ENCODE results near the gene SMU1. TPM values are rescaled to one million over a fixed set of nuclear protein-coding genes. Genes with fewer than 3 reads are reported as not detected.

Gene SMU1
- total and polyA plus RNA-seq, 8 donors = 1.7 to 36.2 (median 8.0) TPM

- intact Hi-C loops (cut with DNase I; ENCODE audit: low total_unique reads) = no loop called here
- WGBS, 5 donors = 34 to 49% (median 42%) methylated on average over 3 of the region's 3 CpGs
These were observed 83.8 kb downstream of the SMU1 start for GRCh38 chr9:32992595-32993238.

GRCh38 chr9:32991897-32992594, 84.4 kb downstream of the SMU1 start:
- TF ChIP-seq POLR2A (IDR thresholded peaks at IDR 0.05) (no peak), EP300 (IDR thresholded peaks at IDR 0.05) (no peak), CTCF (IDR thresholded peaks at IDR 0.05) (no peak), POLR2AphosphoS5 (IDR thresholded peaks at IDR 0.05) (no peak)
- 30 to 52% (median 35%) methylated on average over 6 of the region's 6 CpGs for whole genome bisulfite sequencing, 5 donors
- Histone ChIP-seq H3K36me3 (peaks cover 34 to 60% (median 58%) of the 10 kb centered on the region in 4 donors), H3K9me3 (no peaks in the 10 kb centered on the region), H3K4me1 (peaks cover 11 to 31% (median 23%) of the 10 kb centered on the region in 4 donors), H3K4me3 (no peak overlapping the region), H3K27me3 (no peaks in the 10 kb centered on the region), H3K27ac (peak overlapping the region in 2 of 5 donors; percentile 8 to 10)
- intact Hi-C loops (cut with DNase I; ENCODE audit: low total_unique reads) = no loop called here
- peak; percentile 33 to 39 for DNase-seq

More at GRCh38 chr9:32992595-32993238, 83.8 kb downstream of the SMU1 start:
- DNase-seq = no peak
- H3K27me3 ChIP-seq = no peaks in the 10 kb centered on the region
- H3K4me3 ChIP-seq = no peak overlapping the region
- TF ChIP-seq EP300 (IDR thresholded peaks at IDR 0.05) = no peak
- no peak for TF ChIP-seq POLR2AphosphoS5 (IDR thresholded peaks at IDR 0.05)
- TF ChIP-seq POLR2A (IDR thresholded peaks at IDR 0.05) = no peak
- no peak for TF ChIP-seq CTCF (IDR thresholded peaks at IDR 0.05)
- H3K36me3 ChIP-seq = peaks cover 29 to 60% (median 54%) of the 10 kb centered on the region in 4 donors
- H3K9me3 ChIP-seq = no peaks in the 10 kb centered on the region
- H3K4me1 ChIP-seq = peaks cover 11 to 31% (median 23%) of the 10 kb centered on the region in 4 donors
- H3K27ac ChIP-seq = peak overlapping the region in 2 of 5 donors; percentile 8 to 10

Other genes starting within 250 kb of the SMU1 start
- gene APTX, start 75.0 kb downstream of the SMU1 start, total RNA-seq = 10 to 100 TPM; 10.4 to 48.8 (median 30.8) TPM
- 10 to 100 TPM; 24.4 to 28.0 (median 24.7) TPM for gene APTX, start 75.0 kb downstream of the SMU1 start, polyA plus RNA-seq
- gene DNAJA1, start 51.4 kb downstream of the SMU1 start, total RNA-seq = 10 to 100 TPM; 16.8 to 81.1 (median 29.2) TPM
- 10 to 100 TPM; 43.5 to 87.4 (median 75.3) TPM for gene DNAJA1, start 51.4 kb downstream of the SMU1 start, polyA plus RNA-seq
- gene B4GALT1, start 90.7 kb upstream of the SMU1 start, total RNA-seq = 100 to 1,000 TPM in 1 of 5 donors, 10 to 100 TPM in 3, 1 to 10 TPM in 1; 6.4 to 125 (median 25.0) TPM
- gene B4GALT1, start 90.7 kb upstream of the SMU1 start, polyA plus RNA-seq = 10 to 100 TPM; 23.4 to 31.4 (median 24.8) TPM
- gene SPINK4, start 163.5 kb upstream of the SMU1 start, total RNA-seq = 10 to 100 TPM in 1 of 5 donors, not detected in 4; 29.5 TPM
- gene SPINK4, start 163.5 kb upstream of the SMU1 start, polyA plus RNA-seq = 10 to 100 TPM in 1 of 3 donors, 1 to 10 TPM in 1, not detected in 1; 2.1 to 19.1 TPM
- gene BAG1, start 188.0 kb upstream of the SMU1 start, total RNA-seq = 100 to 1,000 TPM in 3 of 5 donors, 10 to 100 TPM in 1, 1 to 10 TPM in 1; 2.3 to 461 (median 138) TPM
- 100 to 1,000 TPM; 112 to 229 (median 125) TPM for gene BAG1, start 188.0 kb upstream of the SMU1 start, polyA plus RNA-seq
- gene CHMP5, start 188.4 kb upstream of the SMU1 start, total RNA-seq = 100 to 1,000 TPM in 1 of 5 donors, 10 to 100 TPM in 3, 1 to 10 TPM in 1; 9.8 to 129 (median 23.5) TPM
- 100 to 1,000 TPM in 1 of 3 donors, 10 to 100 TPM in 2; 50.7 to 164 (median 77.9) TPM for gene CHMP5, start 188.4 kb upstream of the SMU1 start, polyA plus RNA-seq
- 10 to 100 TPM; 20.3 to 46.9 (median 36.4) TPM for gene NFX1, start 213.8 kb upstream of the SMU1 start, total RNA-seq
- 10 to 100 TPM; 11.3 to 19.9 (median 13.3) TPM for gene NFX1, start 213.8 kb upstream of the SMU1 start, polyA plus RNA-seq